Putamen (tissue), 1 donor: ENCODE measurements around the gene HHIPL2.
"Not testable (repeated sequence)": the region's sequence is repeated elsewhere in the genome, so short reads cannot be mapped to it uniquely, and the experiment has no call there.

Experiments
- DNase-seq: peaks from one replicate; pipeline ENCODE4 v3.0.0-alpha.2; 2016; ENCODE audit warnings: low spot score

HHIPL2 gene

DNA sequence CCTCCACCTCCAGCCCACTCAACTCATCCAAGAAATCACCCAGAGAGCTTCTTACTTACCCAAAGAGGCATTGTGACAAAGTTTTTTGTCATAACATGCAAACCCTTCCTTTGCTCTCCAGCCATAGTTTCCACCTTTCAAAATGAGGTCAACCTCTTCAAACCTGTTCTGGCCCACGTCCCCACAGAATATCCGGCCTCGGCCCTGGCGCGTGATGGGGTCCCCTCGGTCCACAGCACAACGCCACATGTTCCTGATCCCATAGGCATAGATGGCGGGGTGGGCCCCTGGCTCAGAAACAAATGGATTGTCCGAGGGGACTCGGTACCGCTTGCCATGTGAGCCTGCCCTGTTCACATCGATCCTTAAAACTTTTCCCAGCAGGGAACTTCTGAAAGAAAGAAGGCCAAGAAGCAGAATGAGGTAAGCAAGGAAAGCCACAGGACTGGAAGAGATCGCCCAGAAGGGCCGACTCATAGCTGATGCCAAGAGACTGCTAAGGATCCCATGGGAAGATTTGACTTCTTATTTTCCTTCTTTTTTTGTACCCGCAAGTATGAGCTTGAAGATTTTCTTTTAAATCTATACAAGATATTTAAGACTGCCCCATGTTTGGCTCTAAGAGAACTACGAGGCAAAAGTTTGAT, 7.8 kb downstream of the HHIPL2 start:
- DNase-seq = no peak

- DNase-seq = no peak
Observed at GRCh38 chr1:222535455-222535854, 12.4 kb downstream of the HHIPL2 start.

DNA sequence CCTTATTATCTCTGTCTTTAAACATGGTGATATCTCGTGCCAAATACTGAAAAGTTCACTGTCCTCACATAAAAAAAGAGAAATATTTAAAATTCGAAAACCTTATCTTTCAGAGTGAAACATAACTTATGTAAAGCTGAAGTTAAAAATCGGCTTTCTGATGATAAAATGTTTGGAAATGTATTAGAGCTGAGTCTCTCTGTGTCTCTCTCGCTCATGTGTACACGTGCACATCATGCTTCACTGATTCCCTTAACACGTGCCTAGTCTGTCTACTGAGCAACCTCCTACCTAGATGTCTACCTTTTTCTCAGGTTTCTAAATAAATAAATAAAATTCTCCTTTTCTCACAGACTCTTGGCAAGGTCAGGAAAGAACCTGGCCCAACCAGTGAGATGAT, 17.1 kb downstream of the HHIPL2 start:
- no peak for DNase-seq

GRCh38 chr1:222529916-222530315, 18.0 kb downstream of the HHIPL2 start:
- DNase-seq = no peak

DNA sequence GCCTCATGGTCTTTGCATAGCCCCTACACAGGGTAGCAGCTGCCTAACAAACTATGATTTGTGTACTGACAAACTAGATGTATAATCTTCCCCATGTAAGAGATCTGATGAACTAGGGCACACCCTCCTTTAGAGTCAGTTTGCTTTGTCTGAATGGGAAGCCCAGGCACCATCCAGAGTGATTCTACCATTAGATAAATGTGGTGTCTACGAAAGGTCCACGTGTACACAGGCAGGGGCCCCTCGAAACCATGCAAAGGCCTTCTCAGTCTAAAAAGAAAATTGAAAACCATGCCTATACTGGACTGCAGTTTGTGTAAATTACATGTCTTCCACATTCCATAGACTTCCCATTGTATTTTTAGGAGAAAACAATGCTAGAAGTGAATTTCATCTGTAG, 18.7 kb downstream of the HHIPL2 start:
- DNase-seq = no peak

DNA sequence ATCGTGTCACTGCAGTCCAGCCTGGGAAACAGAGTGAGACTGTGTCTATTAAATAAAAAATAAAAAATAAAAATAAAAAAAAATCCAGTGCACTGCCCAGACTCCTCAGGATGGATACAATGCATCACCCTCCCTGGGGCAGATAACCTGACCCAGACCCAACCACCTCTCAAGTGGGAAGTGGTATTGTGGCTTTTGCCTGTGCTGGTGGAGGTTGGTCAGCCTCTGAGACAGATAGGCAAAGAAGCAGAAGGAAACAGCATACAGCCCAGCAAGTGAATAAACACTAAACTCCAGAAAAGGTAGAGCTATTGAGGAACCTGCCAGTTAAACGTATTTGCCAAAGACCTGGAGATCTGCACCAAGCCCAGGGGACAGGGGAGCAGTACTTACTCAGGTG, 22.0 kb downstream of the HHIPL2 start:
- no peak for DNase-seq

GRCh38 chr1:222523852-222524251, 24.1 kb downstream of the HHIPL2 start:
- no peak for DNase-seq

- DNase-seq = no peak
Observed at GRCh38 chr1:222522105-222522915, 25.6 kb downstream of the HHIPL2 start.

DNA sequence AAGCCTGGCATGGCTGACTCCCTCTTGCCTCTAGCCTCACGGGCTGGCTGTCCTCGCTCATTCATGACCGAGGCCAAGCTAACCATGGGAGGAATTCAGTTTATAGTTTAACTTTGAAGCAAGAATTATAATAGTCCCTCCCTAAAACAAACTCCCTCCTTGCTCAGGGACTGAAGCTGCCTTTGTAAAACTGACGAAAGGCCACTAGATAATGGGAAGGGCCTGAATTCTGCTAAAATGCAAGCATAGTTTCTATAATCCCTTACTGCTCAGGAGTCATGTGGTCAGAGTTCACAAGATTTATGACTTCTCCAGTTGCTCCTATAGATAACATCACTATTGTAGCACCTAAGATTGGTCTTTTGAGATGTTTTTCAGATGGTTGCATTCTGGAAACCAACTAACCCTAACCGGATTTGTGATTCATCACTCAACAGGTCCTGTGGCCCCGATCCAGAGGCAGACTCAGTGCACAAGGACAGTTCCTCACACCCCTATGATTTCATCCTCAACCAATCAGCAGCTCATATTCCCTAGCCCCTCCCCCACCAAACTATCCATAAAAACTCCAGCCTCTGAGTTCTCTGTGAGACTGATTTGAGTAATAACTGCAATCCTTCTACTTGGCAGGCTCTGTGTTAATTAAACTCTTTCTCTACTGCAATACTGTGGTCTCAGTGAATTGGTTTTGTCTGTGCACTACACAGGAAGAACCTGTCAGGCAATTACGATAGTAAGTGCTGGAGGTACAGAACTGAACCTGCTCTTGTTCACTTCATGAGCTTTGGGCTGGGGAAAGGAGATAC, 26.4 kb downstream of the HHIPL2 start:
- no peak for DNase-seq

DNA sequence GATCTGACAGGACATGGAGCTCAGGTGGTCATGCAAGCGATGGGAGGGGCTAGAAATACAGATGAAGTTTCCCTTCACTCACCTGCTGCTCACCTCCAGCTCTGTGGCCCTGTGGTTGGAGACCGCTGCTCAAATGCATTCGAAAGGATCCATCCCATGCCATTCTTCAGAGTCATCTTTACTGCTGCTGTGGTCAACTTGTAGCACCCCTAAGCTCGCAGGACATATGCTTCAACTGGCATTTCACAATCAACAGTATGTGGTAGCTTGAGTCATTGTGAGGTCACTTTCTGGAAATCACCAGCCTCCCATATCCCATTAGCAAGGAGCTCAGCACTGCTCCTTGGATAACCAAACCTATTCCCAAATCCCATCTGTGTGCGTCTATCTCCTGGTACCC, 58.4 kb downstream of the HHIPL2 start:
- DNase-seq = not testable (repeated sequence)

- not testable (repeated sequence) for DNase-seq
Observed at GRCh38 chr1:222487774-222488173, 60.1 kb downstream of the HHIPL2 start.

DNA sequence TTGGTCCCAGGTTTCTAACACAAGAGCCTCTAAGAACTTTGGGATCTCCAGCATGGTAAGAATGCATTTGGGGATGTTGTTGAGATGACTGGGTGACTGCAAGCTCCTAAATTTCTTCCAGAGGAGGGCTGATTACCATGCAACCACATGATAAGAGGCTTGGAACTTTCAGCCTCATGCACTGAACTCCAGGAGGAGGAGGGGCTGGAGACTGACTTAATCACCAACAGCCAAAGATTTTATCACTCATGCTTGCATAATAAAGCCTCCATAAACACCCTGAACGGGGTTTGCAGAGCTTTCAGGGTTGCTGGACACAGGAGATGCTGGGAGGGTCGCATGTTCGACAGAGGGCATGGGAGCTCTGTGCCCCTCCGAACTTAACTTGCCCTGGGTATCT, 63.9 kb downstream of the HHIPL2 start:
- not testable (repeated sequence) for DNase-seq

DNA sequence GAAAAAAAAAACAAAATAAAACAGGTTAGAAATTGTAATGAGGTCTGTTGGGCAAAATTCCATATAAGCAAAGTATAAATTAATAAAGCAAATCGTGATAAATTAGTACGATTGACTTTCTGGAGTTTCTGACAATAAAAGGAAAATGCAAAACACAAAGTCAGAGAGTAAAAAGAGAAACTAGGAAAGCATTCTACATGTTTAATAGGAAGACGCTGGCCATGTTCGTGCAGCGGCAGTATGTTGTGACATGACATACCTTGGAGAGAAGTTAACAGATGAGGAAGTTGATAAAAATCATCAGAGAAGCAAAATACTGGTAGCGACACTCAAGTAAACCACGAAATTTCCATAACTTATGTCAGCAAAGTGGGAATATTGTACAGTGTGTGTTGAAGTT, 68.3 kb downstream of the HHIPL2 start:
- not testable (repeated sequence) for DNase-seq

- DNase-seq = not testable (repeated sequence)
Observed at GRCh38 chr1:222476436-222476835, 71.5 kb downstream of the HHIPL2 start.

DNA sequence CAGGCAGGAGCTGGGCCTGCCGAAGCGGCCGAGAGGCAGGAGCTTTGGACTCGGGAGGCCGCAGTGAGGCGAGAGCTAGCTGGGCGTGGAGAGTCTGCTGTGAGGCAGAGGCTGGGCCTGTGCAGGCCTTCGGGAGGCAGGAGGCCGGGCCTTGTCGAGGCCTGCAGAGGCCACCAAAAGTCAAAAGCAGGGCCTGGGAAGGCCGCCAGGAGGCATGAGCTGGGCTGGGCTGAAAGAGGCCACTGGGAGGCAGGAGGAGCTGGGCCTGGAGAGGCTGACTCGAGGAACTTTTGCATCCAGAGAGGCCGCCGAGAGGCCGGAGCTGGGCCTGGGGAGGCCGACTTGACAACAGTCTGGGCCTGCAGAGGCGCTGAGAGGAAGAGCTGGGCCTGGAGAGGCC, 74.2 kb downstream of the HHIPL2 start:
- not testable (repeated sequence) for DNase-seq

GRCh38 chr1:222472776-222473540, 74.9 kb downstream of the HHIPL2 start:
- DNase-seq = not testable (repeated sequence)
